HG03108 (cell line): Measurements from ENCODE around the gene ANKRD11.
A peak's percentile ranks its signal among the peaks of the same experiment; 100 is the strongest.
"Not testable (repeated sequence)": the region's sequence is repeated elsewhere in the genome, so short reads cannot be mapped to it uniquely, and the experiment has no call there.

Source experiments
- ATAC-seq: cut with Tn5 transposase; IDR thresholded peaks from one replicate; pipeline ENCODE4 v1.9.1; 2021; ENCODE audit warnings: moderate library complexity; ENCODE audit not compliant: unreplicated experiment

The ANKRD11 gene

GRCh38 chr16:89253548-89254287 lies 236.6 kb downstream of the ANKRD11 start:
- ATAC-seq, result no peak

- no peak for ATAC-seq
Observed at GRCh38 chr16:89248196-89248982, 242.0 kb downstream of the ANKRD11 start.

- not testable (repeated sequence) for ATAC-seq
Observed at GRCh38 chr16:89247734-89248075, 242.7 kb downstream of the ANKRD11 start.

GRCh38 chr16:89246903-89247733 lies 243.2 kb downstream of the ANKRD11 start:
- peak; percentile 54 for ATAC-seq

- no peak for ATAC-seq
Observed at GRCh38 chr16:89246383-89246902, 243.9 kb downstream of the ANKRD11 start.

GRCh38 chr16:89244754-89245153 lies 245.6 kb downstream of the ANKRD11 start:
- no peak for ATAC-seq

GRCh38 chr16:89244264-89244663 lies 246.1 kb downstream of the ANKRD11 start:
- not testable (repeated sequence) for ATAC-seq

GRCh38 chr16:89243664-89244063 lies 246.7 kb downstream of the ANKRD11 start:
- no peak for ATAC-seq

- ATAC-seq, result no peak
Observed at GRCh38 chr16:89242795-89243200, 247.6 kb downstream of the ANKRD11 start.

- ATAC-seq, result peak; percentile 46
Observed at GRCh38 chr16:89241187-89242007, 249.0 kb downstream of the ANKRD11 start.

- no peak for ATAC-seq
Observed at GRCh38 chr16:89237733-89238132, 252.6 kb downstream of the ANKRD11 start.

- ATAC-seq, result no peak
Observed at GRCh38 chr16:89233678-89234490, 256.5 kb downstream of the ANKRD11 start.

- no peak for ATAC-seq
Observed at GRCh38 chr16:89232107-89232506, 258.3 kb downstream of the ANKRD11 start.

- ATAC-seq, result no peak
Observed at GRCh38 chr16:89230255-89230654, 260.1 kb downstream of the ANKRD11 start.

- no peak for ATAC-seq
Observed at GRCh38 chr16:89224665-89225064, 265.7 kb downstream of the ANKRD11 start.

GRCh38 chr16:89222931-89223330 lies 267.4 kb downstream of the ANKRD11 start:
- no peak for ATAC-seq

GRCh38 chr16:89221604-89222003 lies 268.8 kb downstream of the ANKRD11 start:
- ATAC-seq, result no peak

- no peak for ATAC-seq
Observed at GRCh38 chr16:89219365-89219764, 271.0 kb downstream of the ANKRD11 start.
